Upper lobe of left lung (tissue), 6 donors: ENCODE measurements around the gene MAP2K5. TPM values are rescaled to one million over a fixed set of nuclear protein-coding genes. Genes with fewer than 3 reads are reported as not detected.

Experiments
- ATAC-seq, 2 donors: fragments of 200-7000 bp; cut with Tn5 transposase; one replicate each; pipeline ENCODE4 v1.9.1; 2022; ENCODE audit warnings: mild to moderate bottlenecking in 2 of 2, moderate library complexity in 2 of 2; ENCODE audit not compliant: low FRiP score in 2 of 2
- DNase-seq, 2 donors: peaks; one replicate each; pipeline ENCODE4 v3.0.0-alpha.2; 2019 to 2020
- H3K27ac ChIP-seq, 4 donors: fragments of 200-600 bp; sonication (generic); one replicate each; pipeline ENCODE4 v1.5.1; 2016 to 2019
- H3K27me3 ChIP-seq, 4 donors: fragments of 200-600 bp; sonication (generic); one replicate each; pipeline ENCODE4 v1.5.1; 2017 to 2019
- H3K36me3 ChIP-seq, 4 donors: fragments of 200-600 bp; sonication (generic); one replicate each; pipeline ENCODE4 v1.5.1; 2016 to 2019
- H3K4me1 ChIP-seq, 4 donors: fragments of 200-600 bp; sonication (generic); one replicate each; pipeline ENCODE4 v1.5.1; 2018 to 2019
- H3K4me3 ChIP-seq, 4 donors: fragments of 200-600 bp; sonication (generic); one replicate each; pipeline ENCODE4 v1.5.1; 2017 to 2019; ENCODE audit warnings: mild to moderate bottlenecking in 2 of 4, moderate library complexity in 1 of 4
- H3K9me3 ChIP-seq, 4 donors: fragments of 200-600 bp; sonication (generic); one replicate each; pipeline ENCODE4 v1.5.1; 2018 to 2019
- EP300 ChIP-seq, 4 donors: sonication (generic); formaldehyde crosslinking; IDR thresholded peaks; one replicate each; pipeline ENCODE4 v1.5.1; 2017; ENCODE audit warnings: antibody characterized with exemption in 4 of 4, control low read depth in 2 of 4
- POLR2A ChIP-seq, 4 donors: fragments of 450-650 bp; IDR thresholded peaks; one replicate each; pipeline ENCODE4 v1.5.1; 2016 to 2017; ENCODE audit warnings: antibody characterized with exemption in 4 of 4, mild to moderate bottlenecking in 2 of 4
- POLR2AphosphoS5 ChIP-seq, 2 donors: sonication (generic); formaldehyde crosslinking; IDR thresholded peaks; one replicate each; pipeline ENCODE4 v1.5.1; 2017; ENCODE audit warnings: antibody characterized with exemption in 2 of 2
- WGBS, 2 donors: methylation state at CpG; one replicate each; pipeline ENCODE4 v1.1.5; 2017 to 2018; 5-methylcytosine and 5-hydroxymethylcytosine counted together
- total RNA-seq, 6 donors: library from RNA; depleted of rRNA in 4 of 6; stranded (reverse); fragments of >200 nt in 4 of 6; gene quantifications; one replicate each; pipeline versions ENCODE4 v1.1.0 to v1.2.1, GENCODE V29; 2016 to 2021
- TF ChIP-seq, protein P1 (sequence below), 6 experiments: fragments of 450-650 bp in 4 of 6; fragments of 200-600 bp in 2 of 6; sonication (generic) in 2 of 6; IDR thresholded peaks; one replicate each; pipeline ENCODE4 v1.5.1; 2016 to 2019; ENCODE audit warnings: antibody characterized with exemption in 6 of 6
- donor health status: DM: no; HTN: no; CAD: no; lungs with moderate emphysema.
- donor health status: DM: no; HTN: yes; CAD: no; lungs with severe emphysema.

MAP2K5 gene
- total RNA-seq, 6 donors from 2014 or later: 7.8 to 25.6 (median 16.0) TPM

- peaks cover 0 to 13% (median 4%) of the 10 kb centered on the region in 4 donors for H3K36me3 ChIP-seq
- no peak for ATAC-seq
These were observed 259.7 kb downstream of the MAP2K5 start for GRCh38 chr15:67801926-67802914.

DNA sequence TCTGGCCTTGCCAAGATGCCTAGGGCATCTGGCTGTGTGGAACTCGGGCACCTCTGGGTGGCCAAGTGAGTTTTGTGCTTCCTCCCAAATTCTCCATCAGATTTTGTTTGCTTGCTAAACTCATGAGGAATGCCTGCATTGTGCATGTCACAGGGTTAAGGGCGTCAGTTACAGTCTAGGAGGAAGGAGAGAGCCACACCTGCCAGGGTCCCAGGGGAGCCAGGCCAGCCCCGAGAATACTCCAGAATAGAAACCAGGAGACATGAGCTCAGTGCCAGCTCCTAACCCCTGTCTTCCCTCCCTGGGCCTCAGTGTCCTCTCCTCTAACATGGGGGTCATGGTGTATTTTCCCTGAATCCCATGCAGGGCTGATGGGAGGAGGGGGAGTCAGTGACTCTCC, 260.8 kb downstream of the MAP2K5 start:
- no peak for ATAC-seq
- Histone ChIP-seq H3K4me3 (no peak overlapping the region), H3K9me3 (no peaks in the 10 kb centered on the region), H3K36me3 (peaks cover 0 to 16% (median 4%) of the 10 kb centered on the region in 4 donors), H3K27me3 (no peaks in the 10 kb centered on the region), H3K27ac (no peak overlapping the region), H3K4me1 (peaks cover 0 to 10% (median 3%) of the 10 kb centered on the region in 4 donors)
- WGBS, 2 donors: 88% methylated on average over 3 of the region's 3 CpGs; no CpG with 5 or more reads in 1 of the 2 donors
- no peak for TF ChIP-seq EP300 (IDR thresholded peaks at IDR 0.05)
- TF ChIP-seq POLR2AphosphoS5 (IDR thresholded peaks at IDR 0.05): no peak
- TF ChIP-seq POLR2A (IDR thresholded peaks at IDR 0.05): no peak
- TF ChIP-seq, protein P1, sequence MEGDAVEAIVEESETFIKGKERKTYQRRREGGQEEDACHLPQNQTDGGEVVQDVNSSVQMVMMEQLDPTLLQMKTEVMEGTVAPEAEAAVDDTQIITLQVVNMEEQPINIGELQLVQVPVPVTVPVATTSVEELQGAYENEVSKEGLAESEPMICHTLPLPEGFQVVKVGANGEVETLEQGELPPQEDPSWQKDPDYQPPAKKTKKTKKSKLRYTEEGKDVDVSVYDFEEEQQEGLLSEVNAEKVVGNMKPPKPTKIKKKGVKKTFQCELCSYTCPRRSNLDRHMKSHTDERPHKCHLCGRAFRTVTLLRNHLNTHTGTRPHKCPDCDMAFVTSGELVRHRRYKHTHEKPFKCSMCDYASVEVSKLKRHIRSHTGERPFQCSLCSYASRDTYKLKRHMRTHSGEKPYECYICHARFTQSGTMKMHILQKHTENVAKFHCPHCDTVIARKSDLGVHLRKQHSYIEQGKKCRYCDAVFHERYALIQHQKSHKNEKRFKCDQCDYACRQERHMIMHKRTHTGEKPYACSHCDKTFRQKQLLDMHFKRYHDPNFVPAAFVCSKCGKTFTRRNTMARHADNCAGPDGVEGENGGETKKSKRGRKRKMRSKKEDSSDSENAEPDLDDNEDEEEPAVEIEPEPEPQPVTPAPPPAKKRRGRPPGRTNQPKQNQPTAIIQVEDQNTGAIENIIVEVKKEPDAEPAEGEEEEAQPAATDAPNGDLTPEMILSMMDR (IDR thresholded peaks at IDR 0.05): no peak
- DNase-seq: no peak

More at GRCh38 chr15:67801926-67802914, 259.7 kb downstream of the MAP2K5 start:
- Histone ChIP-seq H3K27ac (no peak overlapping the region), H3K4me1 (peaks cover 0 to 10% (median 3%) of the 10 kb centered on the region in 4 donors), H3K9me3 (no peaks in the 10 kb centered on the region), H3K27me3 (no peaks in the 10 kb centered on the region), H3K4me3 (no peak overlapping the region)
- no peak for TF ChIP-seq POLR2A (IDR thresholded peaks at IDR 0.05)
- no peak for TF ChIP-seq POLR2AphosphoS5 (IDR thresholded peaks at IDR 0.05)
- TF ChIP-seq, protein P1 (IDR thresholded peaks at IDR 0.05): no peak
- TF ChIP-seq EP300 (IDR thresholded peaks at IDR 0.05): no peak
- WGBS, 2 donors: 86 to 88% methylated on average over 13 to 18 of the region's 19 CpGs
- DNase-seq: peak in 1 of 2 donors; percentile 50

- TF ChIP-seq, protein P1 (IDR thresholded peaks at IDR 0.05): no peak
- TF ChIP-seq POLR2AphosphoS5 (IDR thresholded peaks at IDR 0.05) (no peak), POLR2A (IDR thresholded peaks at IDR 0.05) (no peak), EP300 (IDR thresholded peaks at IDR 0.05) (no peak)
- 84 to 89% methylated on average over 8 to 27 of the region's 27 CpGs for WGBS, 2 donors
- H3K4me1 ChIP-seq: peaks cover 0 to 5% (median 2%) of the 10 kb centered on the region in 4 donors
- H3K9me3 ChIP-seq: no peaks in the 10 kb centered on the region
- DNase-seq: peak in 1 of 2 donors; percentile 43
- no peak overlapping the region for H3K27ac ChIP-seq
- H3K27me3 ChIP-seq: no peaks in the 10 kb centered on the region
- H3K36me3 ChIP-seq: peaks cover 0 to 16% (median 4%) of the 10 kb centered on the region in 4 donors
- no peak for ATAC-seq
- no peak overlapping the region for H3K4me3 ChIP-seq
These were observed 261.7 kb downstream of the MAP2K5 start for GRCh38 chr15:67803996-67804843.

DNA sequence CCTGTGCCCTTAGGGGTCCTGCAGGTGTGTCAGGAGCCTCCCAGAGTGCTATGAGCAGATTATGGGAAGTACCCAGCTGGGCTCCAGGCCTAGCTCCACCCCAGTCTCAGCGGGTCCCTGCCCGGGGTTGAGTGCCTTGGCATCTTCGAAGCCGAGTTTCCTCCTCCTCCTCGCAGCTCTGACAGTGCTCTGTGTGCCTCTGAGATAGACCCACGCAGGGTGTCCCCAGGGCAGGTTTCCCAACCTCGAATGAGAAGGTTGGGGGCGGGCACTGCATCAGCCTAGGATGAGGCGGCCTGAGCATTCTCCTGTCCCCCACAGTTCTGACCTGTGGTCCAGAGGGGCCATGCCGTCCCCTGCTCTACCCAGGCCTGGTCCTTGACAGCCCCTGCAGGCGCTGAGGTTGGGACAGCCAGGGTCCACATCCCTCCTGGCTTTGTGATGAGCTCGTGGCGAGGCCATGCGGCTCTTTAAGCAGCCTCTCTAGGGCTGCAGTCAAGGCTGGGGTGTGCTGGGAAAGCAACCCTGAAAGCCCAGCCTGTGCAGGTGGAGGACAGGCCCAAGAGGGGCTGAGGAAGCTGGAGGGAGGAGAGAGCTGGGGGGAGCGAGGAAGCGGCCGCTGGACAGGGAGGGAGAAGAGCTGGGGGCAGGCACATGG, 262.6 kb downstream of the MAP2K5 start:
- Histone ChIP-seq H3K27ac (no peak overlapping the region), H3K36me3 (peaks cover 0 to 16% (median 6%) of the 10 kb centered on the region in 4 donors), H3K4me3 (no peak overlapping the region), H3K27me3 (no peaks in the 10 kb centered on the region), H3K9me3 (no peaks in the 10 kb centered on the region), H3K4me1 (no peaks in the 10 kb centered on the region)
- WGBS, 2 donors: 83 to 87% methylated on average over 7 to 17 of the region's 17 CpGs
- DNase-seq (peak in 1 of 2 donors; percentile 43), ATAC-seq (no peak)
- TF ChIP-seq EP300 (IDR thresholded peaks at IDR 0.05) (no peak), POLR2A (IDR thresholded peaks at IDR 0.05) (no peak), POLR2AphosphoS5 (IDR thresholded peaks at IDR 0.05) (no peak)
